GM10248 (cell line): ENCODE measurements around the gene PTPRN2.

Source experiments
- CTCF ChIA-PET: fragments of 300-600 bp; sonication (Branson Sonifier 250); formaldehyde crosslinking; extraction: SDS; loops from one replicate; lab custom pipeline; 2021; ENCODE audit warnings: antibody characterized with exemption; lab: Yijun Ruan, JAX
- POLR2A ChIA-PET: fragments of 350-650 bp; sonication (Branson Sonifier 250); formaldehyde crosslinking; extraction: SDS; loops from one replicate; lab custom pipeline; 2020; ENCODE audit warnings: antibody characterized with exemption; lab: Yijun Ruan, JAX
- DNase-seq: peaks from one replicate; pipeline ENCODE4 v3.0.0; 2012; ENCODE audit errors: extremely low spot score
- TF ChIP-seq, protein P1 (sequence below): IDR thresholded peaks from 2 replicates; pipeline ENCODE4 v1.5.1; 2012; ENCODE audit warnings: mild to moderate bottlenecking, low read depth; ENCODE audit errors: extremely low read depth, missing control alignments, control extremely low read depth

Gene PTPRN2

DNA sequence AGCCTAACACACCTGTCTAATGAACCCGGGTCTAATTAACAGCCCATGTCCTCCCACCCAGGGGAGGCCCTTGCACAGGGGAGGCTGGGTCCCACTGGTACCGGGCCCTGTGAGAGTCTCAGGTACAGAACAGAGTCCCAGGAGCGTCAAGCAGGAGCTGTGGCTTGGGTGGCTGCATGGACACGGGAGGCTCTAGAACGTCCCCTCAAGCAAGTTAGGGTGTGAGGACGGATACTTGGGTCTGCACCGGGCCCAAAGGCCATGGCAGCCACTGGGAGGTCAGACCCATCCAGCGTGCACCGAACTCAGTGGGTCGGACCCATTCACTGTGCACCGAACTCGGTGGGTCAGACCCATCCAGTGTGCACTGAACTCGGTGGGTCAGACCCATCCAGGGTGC, 941.1 kb downstream of the PTPRN2 start:
- TF ChIP-seq, protein P1, sequence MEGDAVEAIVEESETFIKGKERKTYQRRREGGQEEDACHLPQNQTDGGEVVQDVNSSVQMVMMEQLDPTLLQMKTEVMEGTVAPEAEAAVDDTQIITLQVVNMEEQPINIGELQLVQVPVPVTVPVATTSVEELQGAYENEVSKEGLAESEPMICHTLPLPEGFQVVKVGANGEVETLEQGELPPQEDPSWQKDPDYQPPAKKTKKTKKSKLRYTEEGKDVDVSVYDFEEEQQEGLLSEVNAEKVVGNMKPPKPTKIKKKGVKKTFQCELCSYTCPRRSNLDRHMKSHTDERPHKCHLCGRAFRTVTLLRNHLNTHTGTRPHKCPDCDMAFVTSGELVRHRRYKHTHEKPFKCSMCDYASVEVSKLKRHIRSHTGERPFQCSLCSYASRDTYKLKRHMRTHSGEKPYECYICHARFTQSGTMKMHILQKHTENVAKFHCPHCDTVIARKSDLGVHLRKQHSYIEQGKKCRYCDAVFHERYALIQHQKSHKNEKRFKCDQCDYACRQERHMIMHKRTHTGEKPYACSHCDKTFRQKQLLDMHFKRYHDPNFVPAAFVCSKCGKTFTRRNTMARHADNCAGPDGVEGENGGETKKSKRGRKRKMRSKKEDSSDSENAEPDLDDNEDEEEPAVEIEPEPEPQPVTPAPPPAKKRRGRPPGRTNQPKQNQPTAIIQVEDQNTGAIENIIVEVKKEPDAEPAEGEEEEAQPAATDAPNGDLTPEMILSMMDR: no peak
- ChIA-PET CTCF (no interaction called here), POLR2A (no interaction called here)
- DNase-seq: no peak

DNA sequence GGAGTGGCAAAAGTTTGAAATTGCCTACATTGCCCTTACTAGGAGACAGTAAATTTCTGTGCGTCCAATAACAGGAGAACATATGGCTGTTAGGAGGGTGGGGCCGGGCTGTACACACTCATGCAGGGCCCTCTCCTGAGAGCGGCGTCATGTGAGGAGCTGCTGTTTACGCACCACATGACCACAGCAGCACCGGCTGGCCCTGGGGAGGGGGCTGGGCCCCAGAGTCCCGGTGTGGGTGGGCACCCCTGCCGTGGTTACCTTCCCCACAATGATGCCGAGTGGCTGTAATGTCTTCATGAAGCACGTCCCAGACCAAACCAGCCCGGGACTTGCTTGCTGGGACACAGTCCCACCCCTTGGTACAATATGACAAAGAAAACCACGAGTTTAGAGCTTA, 942.1 kb downstream of the PTPRN2 start:
- POLR2A ChIA-PET: no interaction called here
- DNase-seq: no peak
- CTCF ChIA-PET: no interaction called here
- TF ChIP-seq, protein P1: no peak

DNA sequence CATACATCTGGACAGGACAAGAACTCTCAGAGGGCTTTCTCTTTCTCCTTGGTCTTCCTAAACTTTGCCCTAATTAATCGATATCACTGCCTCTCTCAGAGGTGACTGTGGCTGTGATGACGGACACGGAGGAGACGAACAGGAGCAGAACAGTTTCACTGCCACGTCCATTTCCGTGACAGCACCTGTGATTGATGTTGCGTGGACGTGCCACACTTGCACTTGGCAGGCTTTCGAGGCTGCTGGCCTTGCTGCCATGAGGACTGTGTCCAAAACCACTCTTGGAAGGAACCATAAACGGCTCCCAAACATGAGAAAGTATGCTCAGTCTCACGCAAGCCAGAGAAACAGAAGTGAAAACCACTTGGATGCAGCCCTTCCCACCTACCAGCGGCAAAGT, 942.7 kb downstream of the PTPRN2 start:
- DNase-seq: no peak
- CTCF ChIA-PET: no interaction called here
- POLR2A ChIA-PET: no interaction called here
- TF ChIP-seq, protein P1: no peak

DNA sequence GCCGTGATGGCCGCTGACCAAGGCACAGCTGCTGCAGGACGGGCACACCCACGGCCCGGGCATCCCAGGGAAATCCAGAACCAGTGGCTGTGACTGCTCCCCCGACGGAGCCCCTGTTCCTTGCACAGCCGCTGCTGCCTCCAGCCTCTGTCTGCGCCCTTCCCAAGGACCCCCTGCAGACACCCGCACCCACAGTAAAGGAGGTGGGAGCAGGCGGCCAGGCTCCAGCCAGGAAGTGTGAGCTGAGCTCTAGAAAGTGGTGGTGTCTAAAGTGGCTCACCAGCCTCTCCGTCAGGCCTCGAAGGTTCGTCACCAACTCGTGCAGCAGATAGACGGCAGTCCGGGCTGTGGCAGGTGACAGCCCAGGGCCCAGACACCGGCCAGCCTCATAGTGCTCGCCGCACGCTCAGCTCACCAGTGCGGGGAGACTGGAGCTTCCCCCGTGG, 944.1 kb downstream of the PTPRN2 start:
- TF ChIP-seq, protein P1: no peak
- ChIA-PET POLR2A (no interaction called here), CTCF (no interaction called here)
- DNase-seq: no peak

DNA sequence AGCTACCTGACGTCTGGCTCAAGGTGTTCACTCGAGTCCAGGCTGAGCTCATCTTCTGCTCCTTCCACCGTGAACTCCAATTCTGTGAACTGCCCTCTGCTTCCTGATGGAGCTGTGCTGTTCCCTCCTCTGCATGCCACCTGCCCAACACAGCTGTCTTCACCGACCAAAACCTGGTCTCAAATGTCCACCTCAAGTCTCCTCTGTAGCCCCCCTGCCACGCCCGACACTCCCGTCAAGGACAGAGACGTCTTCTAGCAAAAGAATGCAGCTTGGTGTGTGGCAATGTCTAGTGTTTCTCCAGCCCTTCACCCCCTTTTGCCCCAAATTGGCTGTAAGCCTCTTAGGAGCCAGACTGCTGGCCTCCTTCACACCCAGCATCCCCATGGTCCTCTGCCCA, 945.8 kb downstream of the PTPRN2 start:
- POLR2A ChIA-PET: no interaction called here
- CTCF ChIA-PET: no interaction called here
- TF ChIP-seq, protein P1: no peak
- no peak for DNase-seq

DNA sequence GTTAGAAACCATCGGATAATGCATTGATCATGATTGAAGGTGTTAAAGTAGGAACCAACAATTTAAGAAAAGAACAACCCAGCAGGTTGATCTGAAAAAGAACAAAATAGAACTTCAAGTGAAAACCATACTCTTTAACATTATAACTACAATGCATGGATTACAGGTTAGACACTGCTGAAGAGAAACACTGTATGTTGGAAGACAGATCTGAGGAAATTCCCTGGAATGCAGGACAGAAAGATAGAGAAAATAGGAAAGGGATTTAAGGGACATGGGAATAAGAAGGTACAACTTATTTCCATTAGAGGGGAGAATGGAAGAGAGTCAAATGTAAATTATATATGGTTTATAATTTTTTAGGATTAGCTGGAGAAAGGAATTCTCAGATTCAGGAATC, 947.5 kb downstream of the PTPRN2 start:
- CTCF ChIA-PET: interaction anchor here (1.2 kb wide), 1 partner anchor 12 kb away, joined by 3 read pairs; no protein-coding TSS in a partner anchor

DNA sequence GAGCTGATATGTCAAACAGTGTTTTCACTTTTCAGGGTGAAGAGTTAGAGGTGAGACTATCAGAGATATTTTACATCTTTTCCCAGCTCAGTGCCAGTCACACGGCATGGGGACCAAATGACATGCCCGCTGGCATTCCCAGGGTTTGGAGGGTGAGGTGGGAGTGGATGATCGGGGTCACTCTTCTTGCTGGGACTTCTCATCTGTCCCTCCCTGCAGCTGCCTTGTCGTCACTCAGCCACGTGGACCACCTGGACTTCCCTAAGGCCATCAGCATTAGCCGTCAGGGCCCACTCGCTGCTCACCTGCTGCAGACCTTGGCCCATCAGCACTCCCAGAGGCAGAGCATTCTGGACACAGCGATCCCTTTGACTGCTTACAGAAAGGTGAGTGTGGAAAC, 949.1 kb downstream of the PTPRN2 start:
- DNase-seq: no peak
- TF ChIP-seq, protein P1: no peak
- CTCF ChIA-PET: no interaction called here
- POLR2A ChIA-PET: no interaction called here

More for the DNA sequence above, 947.5 kb downstream of the PTPRN2 start:
- POLR2A ChIA-PET: no interaction called here
- no peak for DNase-seq
- TF ChIP-seq, protein P1: no peak
